GM18499 (cell line): ENCODE data around the gene PAPPA2.

Experiments
- ATAC-seq: cut with Tn5 transposase; IDR thresholded peaks from one replicate; pipeline ENCODE4 v1.9.1; 2021; ENCODE audit warnings: moderate number of reproducible peaks; ENCODE audit not compliant: insufficient read depth, unreplicated experiment

The PAPPA2 gene

GRCh38 chr1:176795929-176796328 lies 333.0 kb downstream of the PAPPA2 start:
- no peak for ATAC-seq

GRCh38 chr1:176796583-176796982 lies 333.6 kb downstream of the PAPPA2 start:
- no peak for ATAC-seq

GRCh38 chr1:176799327-176799726 lies 336.4 kb downstream of the PAPPA2 start:
- no peak for ATAC-seq

GRCh38 chr1:176800978-176801513 lies 338.1 kb downstream of the PAPPA2 start:
- no peak for ATAC-seq

GRCh38 chr1:176801514-176802020 lies 338.6 kb downstream of the PAPPA2 start:
- no peak for ATAC-seq

GRCh38 chr1:176802316-176802715 lies 339.3 kb downstream of the PAPPA2 start:
- ATAC-seq = no peak

- no peak for ATAC-seq
Measured at GRCh38 chr1:176803042-176803441, 340.1 kb downstream of the PAPPA2 start.

- no peak for ATAC-seq
Measured at GRCh38 chr1:176803596-176803995, 340.6 kb downstream of the PAPPA2 start.

GRCh38 chr1:176809292-176809691 lies 346.3 kb downstream of the PAPPA2 start:
- ATAC-seq = no peak

GRCh38 chr1:176811511-176812288 lies 348.7 kb downstream of the PAPPA2 start:
- no peak for ATAC-seq

- no peak for ATAC-seq
Measured at GRCh38 chr1:176815621-176816020, 352.6 kb downstream of the PAPPA2 start.

- ATAC-seq = no peak
Measured at GRCh38 chr1:176816232-176816631, 353.3 kb downstream of the PAPPA2 start.

GRCh38 chr1:176820391-176821031 lies 357.5 kb downstream of the PAPPA2 start:
- no peak for ATAC-seq

GRCh38 chr1:176826265-176826664 lies 363.3 kb downstream of the PAPPA2 start:
- ATAC-seq = no peak

- ATAC-seq = no peak
Measured at GRCh38 chr1:176829261-176829660, 366.3 kb downstream of the PAPPA2 start.

- ATAC-seq = no peak
Measured at GRCh38 chr1:176831150-176831549, 368.2 kb downstream of the PAPPA2 start.

- ATAC-seq = no peak
Measured at GRCh38 chr1:176837708-176838107, 374.7 kb downstream of the PAPPA2 start.

GRCh38 chr1:176838276-176838995 lies 375.5 kb downstream of the PAPPA2 start:
- ATAC-seq = no peak

- ATAC-seq = no peak
Measured at GRCh38 chr1:176839216-176839615, 376.2 kb downstream of the PAPPA2 start.

- ATAC-seq = no peak
Measured at GRCh38 chr1:176841238-176841637, 378.3 kb downstream of the PAPPA2 start.
